ENCODE measurements around the gene CRISP1. TPM values are rescaled to one million over a fixed set of nuclear protein-coding genes. Genes with fewer than 3 reads are reported as not detected.

Gene CRISP1
- total RNA-seq, 2 experiments from 2014 or later: not detected

DNA sequence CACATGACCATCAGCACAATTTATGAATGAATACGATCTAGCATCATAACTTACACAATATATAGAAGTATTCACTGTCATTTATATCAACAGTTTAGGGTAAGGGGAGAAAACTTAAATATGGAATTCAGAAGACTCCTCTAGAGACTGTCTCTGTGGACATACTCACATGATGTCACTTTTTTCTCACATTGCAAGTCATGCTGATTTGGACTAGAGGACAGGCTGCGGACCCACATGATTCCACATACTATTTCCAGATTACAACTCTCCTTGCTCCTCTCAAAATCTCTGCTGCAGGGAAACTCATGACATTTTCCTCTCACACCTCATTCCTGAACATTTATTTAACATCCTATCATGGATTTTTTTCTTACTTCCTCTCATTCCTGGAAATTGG lies 13.4 kb downstream of the CRISP1 start:
- ChIA-PET CTCF (ENCODE audit: unreplicated experiment) (no interaction called here), POLR2A (no interaction called here)
- Histone ChIP-seq H3K4me3 (ENCODE audit: low read depth, low read length, poor library complexity, severe bottlenecking) (no peak overlapping the region), H3K9me2 (ENCODE audit: insufficient read depth, low read length) (no peaks in the 10 kb centered on the region), H2AFZ (ENCODE audit: low read length) (no peak overlapping the region), H3K9me3 (ENCODE audit: low read length) (no peaks in the 10 kb centered on the region), H3K27ac (ENCODE audit: low read depth, low read length, poor library complexity, severe bottlenecking) (no peak overlapping the region), H3K79me2 (ENCODE audit: insufficient read depth, low read depth, low read length) (no peaks in the 10 kb centered on the region), H3K36me3 (ENCODE audit: insufficient read depth, low read length) (no peaks in the 10 kb centered on the region), H4K20me1 (ENCODE audit: insufficient read depth, low read length) (no peaks in the 10 kb centered on the region), H3K4me1 (ENCODE audit: insufficient read depth, low read length, poor library complexity, severe bottlenecking) (no peaks in the 10 kb centered on the region), H3K4me2 (ENCODE audit: low read length) (no peak overlapping the region)
- no peak for DNase-seq (ENCODE audit: low spot score)
- BruUV-seq (replicated peaks): no TSS peak
- TF ChIP-seq, protein P1, sequence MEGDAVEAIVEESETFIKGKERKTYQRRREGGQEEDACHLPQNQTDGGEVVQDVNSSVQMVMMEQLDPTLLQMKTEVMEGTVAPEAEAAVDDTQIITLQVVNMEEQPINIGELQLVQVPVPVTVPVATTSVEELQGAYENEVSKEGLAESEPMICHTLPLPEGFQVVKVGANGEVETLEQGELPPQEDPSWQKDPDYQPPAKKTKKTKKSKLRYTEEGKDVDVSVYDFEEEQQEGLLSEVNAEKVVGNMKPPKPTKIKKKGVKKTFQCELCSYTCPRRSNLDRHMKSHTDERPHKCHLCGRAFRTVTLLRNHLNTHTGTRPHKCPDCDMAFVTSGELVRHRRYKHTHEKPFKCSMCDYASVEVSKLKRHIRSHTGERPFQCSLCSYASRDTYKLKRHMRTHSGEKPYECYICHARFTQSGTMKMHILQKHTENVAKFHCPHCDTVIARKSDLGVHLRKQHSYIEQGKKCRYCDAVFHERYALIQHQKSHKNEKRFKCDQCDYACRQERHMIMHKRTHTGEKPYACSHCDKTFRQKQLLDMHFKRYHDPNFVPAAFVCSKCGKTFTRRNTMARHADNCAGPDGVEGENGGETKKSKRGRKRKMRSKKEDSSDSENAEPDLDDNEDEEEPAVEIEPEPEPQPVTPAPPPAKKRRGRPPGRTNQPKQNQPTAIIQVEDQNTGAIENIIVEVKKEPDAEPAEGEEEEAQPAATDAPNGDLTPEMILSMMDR (conservative IDR thresholded peaks at IDR 0.05; ENCODE audit: low read length): no peak
- TF ChIP-seq EZH2phosphoT487 (IDR thresholded peaks at IDR 0.05; ENCODE audit: borderline replicate concordance, low read depth, low read length): no peak
- intact Hi-C loops (cut with micrococcal nuclease; ENCODE audit: unreplicated experiment): no loop called here

DNA sequence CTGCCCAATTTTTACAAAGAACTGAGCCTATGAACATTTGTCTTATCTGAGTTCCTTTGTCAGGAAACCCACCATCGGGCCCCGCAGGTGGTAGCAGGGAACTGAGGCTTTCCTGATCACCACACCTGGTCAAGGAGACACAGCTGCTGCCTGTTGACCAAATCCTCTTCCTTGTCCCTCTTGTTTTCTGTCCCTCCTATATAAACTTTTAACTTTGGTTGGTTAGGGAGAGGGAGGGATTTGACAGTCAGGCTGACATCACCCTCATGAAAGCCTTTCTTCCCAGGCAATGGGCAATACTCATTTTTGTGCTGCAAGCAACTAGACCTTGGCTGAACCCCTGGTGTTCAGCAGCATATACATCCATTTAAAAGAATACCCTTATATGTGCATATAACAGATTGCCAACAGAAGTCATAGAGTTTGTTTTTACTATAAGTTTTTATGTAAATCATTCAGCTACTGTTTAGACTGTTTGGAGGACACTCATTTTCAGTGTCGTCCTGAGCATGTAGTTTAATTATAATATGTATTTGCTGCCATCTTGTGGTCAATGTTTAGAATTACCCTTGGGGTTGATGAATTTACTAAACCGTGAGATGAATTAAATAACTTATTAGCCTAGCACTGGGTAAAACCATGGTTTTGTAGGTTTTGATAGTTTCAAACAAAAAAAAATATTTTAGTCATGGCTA lies 17.0 kb downstream of the CRISP1 start:
- Histone ChIP-seq H3K9me2 (ENCODE audit: insufficient read depth, low read length) (no peaks in the 10 kb centered on the region), H3K9me3 (ENCODE audit: low read length) (no peaks in the 10 kb centered on the region), H4K20me1 (ENCODE audit: insufficient read depth, low read length) (no peaks in the 10 kb centered on the region), H2AFZ (ENCODE audit: low read length) (no peak overlapping the region), H3K4me2 (ENCODE audit: low read length) (no peak overlapping the region), H3K4me1 (ENCODE audit: insufficient read depth, low read length, poor library complexity, severe bottlenecking) (no peaks in the 10 kb centered on the region), H3K36me3 (ENCODE audit: insufficient read depth, low read length) (no peaks in the 10 kb centered on the region), H3K27ac (ENCODE audit: low read depth, low read length, poor library complexity, severe bottlenecking) (no peak overlapping the region), H3K4me3 (ENCODE audit: low read depth, low read length, poor library complexity, severe bottlenecking) (no peak overlapping the region), H3K79me2 (ENCODE audit: insufficient read depth, low read depth, low read length) (no peaks in the 10 kb centered on the region)
- CTCF ChIA-PET (ENCODE audit: unreplicated experiment): no interaction called here
- intact Hi-C loops (cut with micrococcal nuclease; ENCODE audit: unreplicated experiment): loop anchor here (1.0 to 2.0 kb wide), 2 partner anchors 226 to 317 kb away; no protein-coding TSS in a partner anchor
- no TSS peak for BruUV-seq (replicated peaks)
- TF ChIP-seq EZH2phosphoT487 (IDR thresholded peaks at IDR 0.05; ENCODE audit: borderline replicate concordance, low read depth, low read length): no peak
- TF ChIP-seq, protein P1 (conservative IDR thresholded peaks at IDR 0.05; ENCODE audit: low read length): peak; percentile 84
- peak; percentile 72 for DNase-seq (ENCODE audit: low spot score)
- POLR2A ChIA-PET: interaction anchor here (0.6 kb wide), 1 partner anchor 491 kb away, joined by 3 read pairs; no protein-coding TSS in a partner anchor

DNA sequence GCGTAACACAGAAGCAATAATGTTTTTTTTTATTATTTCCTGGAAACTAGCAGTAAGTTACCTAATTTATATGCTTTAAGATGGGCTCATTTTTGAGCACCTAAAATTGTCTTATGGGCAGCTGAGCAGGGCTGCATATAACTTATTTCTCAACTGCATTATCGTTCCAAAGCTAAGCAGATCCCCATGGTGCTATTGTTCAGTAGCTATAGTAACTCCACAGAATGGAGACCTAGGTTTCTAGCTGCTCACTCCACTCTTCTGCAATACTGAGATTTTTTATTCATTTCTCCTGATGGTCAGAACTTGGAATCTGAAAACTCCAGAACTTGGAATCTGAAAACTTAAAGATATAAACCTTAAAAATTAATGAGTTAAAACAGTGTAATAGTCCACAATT lies 18.7 kb downstream of the CRISP1 start:
- intact Hi-C loops (cut with micrococcal nuclease; ENCODE audit: unreplicated experiment): loop anchor here (2.0 kb wide), 1 partner anchor 315 kb away; no protein-coding TSS in a partner anchor
- H3K36me3 ChIP-seq (ENCODE audit: insufficient read depth, low read length): no peaks in the 10 kb centered on the region
- no peak overlapping the region for H2AFZ ChIP-seq (ENCODE audit: low read length)
- TF ChIP-seq EZH2phosphoT487 (IDR thresholded peaks at IDR 0.05; ENCODE audit: borderline replicate concordance, low read depth, low read length): no peak
- TF ChIP-seq, protein P1 (conservative IDR thresholded peaks at IDR 0.05; ENCODE audit: low read length): no peak
- no peaks in the 10 kb centered on the region for H3K4me1 ChIP-seq (ENCODE audit: insufficient read depth, low read length, poor library complexity, severe bottlenecking)
- no peak for DNase-seq (ENCODE audit: low spot score)
- H3K27ac ChIP-seq (ENCODE audit: low read depth, low read length, poor library complexity, severe bottlenecking): no peak overlapping the region
- H3K9me2 ChIP-seq (ENCODE audit: insufficient read depth, low read length): no peaks in the 10 kb centered on the region
- no peak overlapping the region for H3K4me3 ChIP-seq (ENCODE audit: low read depth, low read length, poor library complexity, severe bottlenecking)
- ChIA-PET CTCF (ENCODE audit: unreplicated experiment) (no interaction called here), POLR2A (no interaction called here)
- H4K20me1 ChIP-seq (ENCODE audit: insufficient read depth, low read length): no peaks in the 10 kb centered on the region
- no peak overlapping the region for H3K4me2 ChIP-seq (ENCODE audit: low read length)
- no peaks in the 10 kb centered on the region for H3K79me2 ChIP-seq (ENCODE audit: insufficient read depth, low read depth, low read length)
- no TSS peak for BruUV-seq (replicated peaks)
- no peaks in the 10 kb centered on the region for H3K9me3 ChIP-seq (ENCODE audit: low read length)

Data from OCI-LY7 (cell line).